ENCODE measurements around the gene DGLUCY. TPM values are rescaled to one million over a fixed set of nuclear protein-coding genes. Genes with fewer than 3 reads are reported as not detected.

Gene DGLUCY
- total and polyA plus RNA-seq, 2 of the 8 experiments (the other 6 are each of a cell fraction or from before 2014, with no cell fraction given) = 24.9 to 31.8 TPM

- H2AFZ ChIP-seq (ENCODE audit: low read length) = no peak overlapping the region
- H2BK5ac ChIP-seq (ENCODE audit: low read depth, low read length) = no peak overlapping the region
- H4K5ac ChIP-seq (ENCODE audit: insufficient read length, low read depth, low read length) = no peak overlapping the region
- H3K4me3 ChIP-seq (ENCODE audit: extremely low read depth in 1 of 4, insufficient read depth in 2 of 4, low read depth in 3 of 4, low read length in 4 of 4) = no peak overlapping the region
- H3K9ac ChIP-seq (replicated peaks in 1 of 4; ENCODE audit: extremely low read depth in 1 of 4, low read depth in 3 of 4, low read length in 3 of 4) = no peak overlapping the region
- no peak overlapping the region for H4K8ac ChIP-seq (ENCODE audit: extremely low read depth, insufficient read depth, low read length)
- H4K91ac ChIP-seq (replicated peaks; ENCODE audit: insufficient read length, low read length) = no peak overlapping the region
- no peak overlapping the region for H3K4me2 ChIP-seq (ENCODE audit: insufficient read depth in 1 of 2, low read depth in 2 of 2, low read length in 2 of 2)
- H3K9me3 ChIP-seq (ENCODE audit: insufficient read depth in 2 of 2, low read depth in 1 of 2, low read length in 1 of 2) = 0 out of 4 replicates have a peak, but pooled peaks cover 0 to 2% of the 10 kb centered on the region in 2 experiments
- ChIA-PET CTCF (ENCODE audit: partially characterized antibody) (no interaction called here), POLR2A (ENCODE audit: partially characterized antibody) (no interaction called here)
- no peak overlapping the region for H3K56ac ChIP-seq (replicated peaks; ENCODE audit: insufficient read length, low read depth, low read length)
- no peak overlapping the region for H2BK15ac ChIP-seq (ENCODE audit: low read length)
- no peaks in the 10 kb centered on the region for H3K27me3 ChIP-seq (replicated peaks in 1 of 4; ENCODE audit: control insufficient read depth in 3 of 4, extremely low read depth in 1 of 4, insufficient read depth in 3 of 4, low read length in 3 of 4)
- no peaks in the 10 kb centered on the region; a peak in 1 of 7 replicates for H3K4me1 ChIP-seq (replicated peaks in 1 of 4; ENCODE audit: control insufficient read depth in 3 of 4, insufficient read depth in 4 of 4, low read length in 3 of 4)
- H3K4ac ChIP-seq (replicated peaks; ENCODE audit: insufficient read length, low read depth, low read length) = no peak overlapping the region
- no peak overlapping the region for H2BK120ac ChIP-seq (replicated peaks; ENCODE audit: low read depth, low read length)
- H2BK12ac ChIP-seq (ENCODE audit: low read depth, low read length) = no peak overlapping the region
- H3K23ac ChIP-seq (ENCODE audit: insufficient read length) = no peak overlapping the region
- H2AK5ac ChIP-seq (ENCODE audit: low read depth, low read length) = no peak overlapping the region
- no peak overlapping the region for H3K14ac ChIP-seq (ENCODE audit: insufficient read length)
- H3K18ac ChIP-seq (ENCODE audit: extremely low read depth, low read length) = no peak overlapping the region
- H3K23me2 ChIP-seq (ENCODE audit: low read depth, low read length) = no peaks in the 10 kb centered on the region
- H3K36me3 ChIP-seq (ENCODE audit: control insufficient read depth in 2 of 4, insufficient read depth in 4 of 4, low read length in 3 of 4) = peaks cover 4 to 29% (median 15%) of the 10 kb centered on the region in 4 experiments; a peak in 5 of 8 replicates
- no peak for DNase-seq (ENCODE audit: low read depth in 1 of 2, low spot score in 2 of 2)
- H3K79me2 ChIP-seq (ENCODE audit: control insufficient read depth in 1 of 2, insufficient read depth in 2 of 2, low read length in 2 of 2) = no peaks in the 10 kb centered on the region
- no peak overlapping the region for H3K27ac ChIP-seq (ENCODE audit: low read depth, low read length)
- H3K79me1 ChIP-seq (ENCODE audit: low read depth, low read length) = no peaks in the 10 kb centered on the region
- no peak for FAIRE-seq
- H2BK20ac ChIP-seq (ENCODE audit: low read length) = no peak overlapping the region
- peaks cover 0 to 2% of the 10 kb centered on the region in 2 experiments for H4K20me1 ChIP-seq (replicated peaks in 1 of 2; ENCODE audit: control insufficient read depth in 1 of 2, insufficient read depth in 2 of 2, low read length in 2 of 2)
- TF ChIP-seq BRCA1 (IDR thresholded peaks at IDR 0.05; ENCODE audit: low read depth, low read length) = no peak
- no peak for TF ChIP-seq EGR1 (IDR thresholded peaks at IDR 0.05; ENCODE audit: borderline replicate concordance, low read depth, low read length)
- TF ChIP-seq HDAC6 (IDR thresholded peaks at IDR 0.05; ENCODE audit: low read depth, low read length) = no peak
These were observed 83.8 kb downstream of the DGLUCY start for GRCh38 chr14:91197631-91198030.
